ENCODE data around the gene PGS1.

GRCh38 chr17:78433780-78434335 lies 55.4 kb downstream of the PGS1 start:
- TF ChIP-seq POLR2A (IDR thresholded peaks at IDR 0.05) (no peak), POLR2AphosphoS5 (IDR thresholded peaks at IDR 0.05) (no peak)
- TF ChIP-seq, protein P1, sequence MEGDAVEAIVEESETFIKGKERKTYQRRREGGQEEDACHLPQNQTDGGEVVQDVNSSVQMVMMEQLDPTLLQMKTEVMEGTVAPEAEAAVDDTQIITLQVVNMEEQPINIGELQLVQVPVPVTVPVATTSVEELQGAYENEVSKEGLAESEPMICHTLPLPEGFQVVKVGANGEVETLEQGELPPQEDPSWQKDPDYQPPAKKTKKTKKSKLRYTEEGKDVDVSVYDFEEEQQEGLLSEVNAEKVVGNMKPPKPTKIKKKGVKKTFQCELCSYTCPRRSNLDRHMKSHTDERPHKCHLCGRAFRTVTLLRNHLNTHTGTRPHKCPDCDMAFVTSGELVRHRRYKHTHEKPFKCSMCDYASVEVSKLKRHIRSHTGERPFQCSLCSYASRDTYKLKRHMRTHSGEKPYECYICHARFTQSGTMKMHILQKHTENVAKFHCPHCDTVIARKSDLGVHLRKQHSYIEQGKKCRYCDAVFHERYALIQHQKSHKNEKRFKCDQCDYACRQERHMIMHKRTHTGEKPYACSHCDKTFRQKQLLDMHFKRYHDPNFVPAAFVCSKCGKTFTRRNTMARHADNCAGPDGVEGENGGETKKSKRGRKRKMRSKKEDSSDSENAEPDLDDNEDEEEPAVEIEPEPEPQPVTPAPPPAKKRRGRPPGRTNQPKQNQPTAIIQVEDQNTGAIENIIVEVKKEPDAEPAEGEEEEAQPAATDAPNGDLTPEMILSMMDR (IDR thresholded peaks at IDR 0.05): no peak

Data from prostate gland (tissue), 2 donors.